AG09319 (cell line): ENCODE data around the gene RING1.

Experiments used
- DNase-seq: peaks from one replicate; pipeline ENCODE4 v3.0.0-alpha.2; 2010; ENCODE audit warnings: low read depth; ENCODE audit errors: extremely low read depth
- TF ChIP-seq, protein P1 (sequence below): IDR thresholded peaks from 2 replicates; pipeline ENCODE4 v1.5.1; 2011; ENCODE audit warnings: low read depth, mild to moderate bottlenecking, inconsistent platforms, low read length, moderate library complexity

RING1 gene

DNA sequence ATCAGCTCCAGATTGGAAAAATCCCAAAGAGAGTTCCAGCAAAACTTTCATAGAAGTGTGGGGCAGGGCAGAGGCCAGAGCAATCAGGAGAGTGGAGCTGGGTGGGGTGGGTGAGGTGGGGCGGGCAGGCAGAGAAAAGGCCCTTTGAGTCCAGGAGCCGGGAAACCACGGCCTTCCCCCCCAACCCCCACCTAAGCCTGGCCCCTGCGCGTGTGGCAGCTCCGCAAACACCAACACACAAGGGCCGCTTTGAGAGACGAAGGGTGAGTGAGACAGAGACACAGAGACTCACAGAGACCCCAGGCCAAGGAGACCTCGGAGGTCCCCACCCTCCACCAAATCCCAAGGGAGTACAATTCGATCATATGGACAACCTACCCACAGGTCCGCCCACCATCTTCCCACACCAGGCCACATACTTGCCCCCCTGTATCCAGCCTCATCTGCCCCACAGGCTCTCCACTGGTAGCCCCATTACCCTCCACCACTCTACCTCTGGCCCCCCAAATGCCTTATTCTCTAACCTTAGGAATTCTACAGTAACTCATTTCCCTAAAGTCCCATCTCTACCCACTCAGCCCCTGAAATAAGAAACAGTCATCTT, 17.7 kb upstream of the RING1 start:
- TF ChIP-seq, protein P1, sequence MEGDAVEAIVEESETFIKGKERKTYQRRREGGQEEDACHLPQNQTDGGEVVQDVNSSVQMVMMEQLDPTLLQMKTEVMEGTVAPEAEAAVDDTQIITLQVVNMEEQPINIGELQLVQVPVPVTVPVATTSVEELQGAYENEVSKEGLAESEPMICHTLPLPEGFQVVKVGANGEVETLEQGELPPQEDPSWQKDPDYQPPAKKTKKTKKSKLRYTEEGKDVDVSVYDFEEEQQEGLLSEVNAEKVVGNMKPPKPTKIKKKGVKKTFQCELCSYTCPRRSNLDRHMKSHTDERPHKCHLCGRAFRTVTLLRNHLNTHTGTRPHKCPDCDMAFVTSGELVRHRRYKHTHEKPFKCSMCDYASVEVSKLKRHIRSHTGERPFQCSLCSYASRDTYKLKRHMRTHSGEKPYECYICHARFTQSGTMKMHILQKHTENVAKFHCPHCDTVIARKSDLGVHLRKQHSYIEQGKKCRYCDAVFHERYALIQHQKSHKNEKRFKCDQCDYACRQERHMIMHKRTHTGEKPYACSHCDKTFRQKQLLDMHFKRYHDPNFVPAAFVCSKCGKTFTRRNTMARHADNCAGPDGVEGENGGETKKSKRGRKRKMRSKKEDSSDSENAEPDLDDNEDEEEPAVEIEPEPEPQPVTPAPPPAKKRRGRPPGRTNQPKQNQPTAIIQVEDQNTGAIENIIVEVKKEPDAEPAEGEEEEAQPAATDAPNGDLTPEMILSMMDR = no peak
- DNase-seq = no peak

DNA sequence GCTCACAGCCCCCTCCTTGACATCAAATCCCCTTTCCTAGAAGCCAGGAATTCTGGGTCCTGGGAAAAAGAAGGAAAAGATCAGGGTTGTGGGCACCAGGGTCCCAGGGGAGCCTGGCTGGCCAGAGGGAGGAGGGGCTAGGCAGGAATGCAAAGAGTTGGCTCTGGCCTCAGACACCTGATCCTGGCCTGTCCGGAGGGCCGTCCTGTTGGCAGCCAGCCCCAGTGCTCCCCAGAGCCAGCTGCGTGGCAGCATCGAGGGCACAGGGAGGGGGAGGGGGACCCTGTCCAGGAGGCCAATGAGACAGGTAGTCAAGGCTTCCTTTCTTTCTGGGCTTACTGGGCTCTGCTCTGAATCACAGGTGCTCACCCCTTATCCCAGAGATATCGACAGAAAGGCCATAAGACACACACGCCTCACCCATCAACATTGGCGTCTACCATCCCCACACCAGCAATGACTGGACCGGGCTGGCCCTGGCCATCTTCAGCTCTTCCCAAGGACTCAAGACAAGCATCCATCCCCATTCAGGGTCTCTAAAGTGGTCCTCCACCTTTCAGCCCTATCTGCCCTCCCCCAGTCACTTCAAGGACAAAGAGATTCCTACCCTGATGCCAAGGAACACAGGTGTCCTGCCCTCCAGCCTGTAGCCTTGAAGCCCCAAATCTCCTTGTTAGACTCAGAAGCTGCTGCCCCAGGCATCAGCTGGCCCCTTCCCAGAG, 16.8 kb upstream of the RING1 start:
- TF ChIP-seq, protein P1 = no peak

DNA sequence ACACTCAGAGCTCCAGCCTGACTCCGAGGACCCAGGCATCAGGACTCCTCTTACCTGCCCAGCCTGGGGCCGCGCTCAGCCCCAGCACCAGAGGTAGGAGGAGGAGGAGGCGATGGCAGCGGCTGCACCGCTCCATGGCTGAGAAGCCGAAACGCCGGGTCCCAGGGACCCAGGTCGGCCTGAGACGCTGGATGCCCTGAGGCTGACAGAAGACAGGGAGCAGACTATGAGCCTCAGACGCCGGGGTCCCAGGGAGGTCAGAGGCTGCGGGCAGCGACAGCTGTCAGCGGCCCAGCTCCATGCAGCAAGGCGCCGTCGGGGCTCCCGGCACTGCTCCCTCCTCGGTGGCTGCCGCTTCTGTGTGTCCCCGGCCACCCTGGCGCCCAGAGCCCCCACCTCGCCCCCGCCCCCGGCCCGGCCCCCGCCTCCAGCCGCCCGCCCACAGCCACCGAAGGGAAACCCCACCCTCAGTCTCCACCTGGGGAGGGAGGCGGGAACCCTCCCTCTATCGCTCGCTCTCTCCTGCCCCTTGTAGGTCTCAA, 16.1 kb upstream of the RING1 start, which contains the start of gene COL11A2:
TSS of gene COL11A2 (minus strand) at position 363 of the 542 bp plus-strand sequence. CDS start at position 136, 227 bp downstream.
- TF ChIP-seq, protein P1 = no peak
- no peak for DNase-seq

More for the DNA sequence above, 16.8 kb upstream of the RING1 start:
- DNase-seq = no peak

DNA sequence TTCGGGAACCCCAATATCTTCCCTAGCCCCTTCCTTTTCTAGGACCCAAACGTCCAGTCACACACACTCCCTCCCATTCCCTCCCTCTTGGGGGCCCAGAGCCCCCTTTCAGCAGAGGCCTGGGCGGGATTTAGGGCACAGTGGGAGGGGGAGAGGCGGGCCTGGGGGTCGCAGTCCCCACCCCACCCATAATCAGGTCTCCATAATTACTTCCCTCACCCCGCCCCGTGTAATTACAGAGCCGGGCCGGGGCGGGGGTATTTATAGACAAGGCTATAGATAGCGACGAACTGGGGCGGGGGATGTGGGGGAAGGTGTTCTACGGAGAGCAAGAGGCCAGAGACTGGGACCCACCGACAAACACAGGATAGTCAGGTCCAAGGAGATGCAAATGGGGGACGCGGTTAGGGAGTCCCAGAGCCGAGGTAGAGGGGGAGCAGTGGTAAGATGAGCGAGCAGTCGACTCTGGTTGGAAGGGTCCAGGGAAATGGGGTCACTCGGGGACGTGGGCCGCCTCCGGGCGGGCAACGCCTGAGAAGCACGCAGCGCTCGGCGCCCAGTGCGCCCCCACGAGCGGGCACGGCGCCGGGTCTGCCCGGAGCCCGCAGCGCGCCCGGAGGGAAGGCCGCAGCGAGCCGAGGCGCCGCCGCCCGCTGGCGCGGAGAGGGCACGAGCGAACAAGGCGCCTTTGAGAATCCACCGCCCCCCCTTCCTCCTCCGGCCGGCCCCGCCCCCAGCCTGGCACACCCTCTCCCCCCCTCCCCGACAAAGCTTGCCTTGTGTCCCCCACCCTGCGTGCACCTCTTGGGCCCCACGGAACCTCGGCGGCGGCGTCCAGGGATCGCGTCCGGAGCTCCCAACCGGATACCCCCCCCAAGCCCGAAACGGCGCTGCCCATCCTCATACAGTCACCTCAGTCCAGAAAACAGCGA, 15.4 kb upstream of the RING1 start:
- TF ChIP-seq, protein P1 = no peak
- no peak for DNase-seq

DNA sequence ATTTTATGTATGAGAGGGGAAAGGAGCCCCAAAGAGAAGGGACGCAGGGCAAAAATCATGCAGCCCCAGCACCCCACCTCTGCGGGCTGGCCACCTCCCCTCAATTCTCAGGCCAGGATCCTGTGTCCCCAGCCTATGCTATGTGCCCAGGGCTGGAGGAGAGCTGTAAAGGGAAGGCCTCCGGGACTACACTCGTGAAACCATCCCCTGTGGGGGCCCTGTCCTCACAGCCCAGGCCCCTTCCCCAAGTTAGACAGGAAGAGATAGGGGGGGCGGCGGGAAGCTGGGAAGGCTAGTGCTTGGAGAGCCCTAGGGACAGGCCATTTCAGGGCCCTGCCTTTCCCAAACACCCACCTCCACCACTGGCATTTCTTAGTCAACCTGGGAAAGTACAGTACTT, 14.7 kb upstream of the RING1 start:
- TF ChIP-seq, protein P1 = no peak
- DNase-seq = no peak

DNA sequence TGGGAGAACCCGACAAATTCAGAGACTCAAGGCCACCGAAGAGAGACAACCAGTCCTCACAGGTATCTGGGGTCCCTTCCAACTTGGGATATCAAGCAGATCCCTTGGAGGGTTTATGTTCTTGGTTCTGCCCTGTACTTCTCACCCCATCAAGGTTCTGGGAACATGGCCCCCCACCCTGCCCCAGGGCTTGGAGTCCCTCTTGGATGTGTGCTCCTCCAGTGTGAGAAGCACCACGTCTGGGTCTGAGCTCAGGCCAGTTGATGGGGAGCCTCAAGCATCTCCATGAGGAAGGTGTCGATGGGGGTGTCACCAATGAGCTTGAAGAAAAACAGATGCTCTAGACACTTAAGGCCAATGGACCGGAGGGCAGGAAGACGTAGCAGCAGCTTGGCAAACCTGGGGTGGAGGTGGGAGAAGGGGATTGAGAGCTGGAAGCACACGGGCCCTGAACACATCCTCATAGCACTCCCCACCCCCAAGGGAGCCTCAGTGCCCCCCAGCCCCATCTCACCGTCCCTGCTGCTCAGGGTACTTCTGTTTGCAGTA, 13.8 kb upstream of the RING1 start:
- TF ChIP-seq, protein P1 = no peak
- DNase-seq = no peak
